Dedifferentiated amniotic fluid mesenchymal stem cell (primary cell): ENCODE results near the gene TAF8.

Experiments
- DNase-seq: peaks from one replicate; pipeline ENCODE4 v3.0.0-alpha.2; 2016; ENCODE audit errors: extremely low spot score

TAF8 gene

GRCh38 chr6:42099340-42100028 lies 49.2 kb downstream of the TAF8 start:
- DNase-seq: no peak

GRCh38 chr6:42100029-42100901 lies 49.9 kb downstream of the TAF8 start:
- no peak for DNase-seq

GRCh38 chr6:42101186-42101657 lies 50.9 kb downstream of the TAF8 start:
- no peak for DNase-seq

GRCh38 chr6:42103216-42103615 lies 52.9 kb downstream of the TAF8 start:
- no peak for DNase-seq

- DNase-seq: no peak
Observed at GRCh38 chr6:42103753-42104094, 53.4 kb downstream of the TAF8 start.

GRCh38 chr6:42104095-42104803 lies 53.9 kb downstream of the TAF8 start:
- no peak for DNase-seq

GRCh38 chr6:42104804-42105125 lies 54.4 kb downstream of the TAF8 start:
- DNase-seq: no peak

DNA sequence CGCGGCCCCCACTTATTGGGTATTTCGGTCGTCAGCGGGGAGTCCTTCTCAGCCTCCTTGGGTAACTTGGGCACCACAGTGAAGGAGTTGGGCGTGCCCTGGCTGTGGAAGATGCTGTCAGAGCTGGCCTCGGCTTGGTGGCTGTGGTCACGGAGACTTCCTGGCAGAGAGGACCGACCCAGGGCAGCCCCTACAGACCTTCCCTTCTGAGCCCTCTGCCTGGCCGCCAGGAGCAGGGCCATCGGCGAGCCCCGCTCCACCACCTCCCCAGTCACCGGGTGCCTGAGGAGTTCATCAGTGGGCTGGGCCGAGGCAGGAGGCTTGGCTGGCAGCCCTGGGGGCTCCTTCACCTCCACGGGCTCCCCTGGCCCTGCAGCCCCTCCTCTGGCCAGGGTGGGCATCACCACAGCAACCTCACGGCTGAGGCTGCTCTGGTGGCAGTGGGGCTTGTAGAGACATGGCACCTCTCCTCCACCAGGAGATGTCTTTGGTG lies 54.9 kb downstream of the TAF8 start:
- DNase-seq: no peak

GRCh38 chr6:42105709-42106108 lies 55.4 kb downstream of the TAF8 start:
- no peak for DNase-seq

- no peak for DNase-seq
Observed at GRCh38 chr6:42106112-42107023, 56.0 kb downstream of the TAF8 start.

DNA sequence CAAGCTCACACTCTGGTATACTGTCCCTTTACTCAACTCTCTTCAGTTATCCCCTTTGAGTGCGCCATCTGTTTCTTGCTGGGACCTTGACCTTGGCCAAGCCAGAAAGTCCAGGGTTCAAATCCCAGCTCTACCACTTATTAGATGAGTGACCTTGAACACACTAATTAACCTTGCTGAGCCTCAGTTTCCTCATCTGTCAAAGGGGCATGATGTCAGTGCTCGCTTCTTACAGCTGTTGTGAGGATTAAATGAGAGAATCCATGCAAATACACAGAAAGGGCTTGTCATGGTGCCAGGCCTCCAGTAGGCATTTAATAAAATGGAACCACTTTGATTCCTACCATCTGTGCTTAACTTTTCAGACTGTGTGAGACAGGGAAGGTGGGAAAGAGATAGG lies 57.7 kb downstream of the TAF8 start:
- no peak for DNase-seq

DNA sequence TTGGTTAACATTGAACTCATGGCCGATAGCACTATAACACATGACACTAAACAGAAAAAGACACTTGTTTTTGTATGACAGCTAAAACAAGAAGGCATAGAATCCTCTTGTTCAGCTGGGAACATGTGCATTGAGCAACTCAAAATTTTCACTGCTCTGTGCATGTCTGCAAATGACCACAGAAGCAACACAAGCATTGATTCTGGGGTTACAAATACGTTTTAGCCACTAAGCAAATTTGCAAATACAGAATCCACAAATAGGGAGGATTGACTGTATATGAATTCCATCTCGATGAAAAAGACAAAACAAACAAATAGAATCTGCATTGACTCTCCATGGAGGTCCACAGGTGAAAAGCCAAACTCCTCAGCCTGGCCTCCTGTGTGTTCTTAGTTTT lies 60.4 kb downstream of the TAF8 start:
- DNase-seq: no peak

GRCh38 chr6:42112351-42112750 lies 62.0 kb downstream of the TAF8 start:
- no peak for DNase-seq

- no peak for DNase-seq
Observed at GRCh38 chr6:42113936-42114636, 63.8 kb downstream of the TAF8 start.

GRCh38 chr6:42117843-42118161 lies 67.5 kb downstream of the TAF8 start:
- DNase-seq: no peak

GRCh38 chr6:42118162-42119001 lies 68.1 kb downstream of the TAF8 start:
- DNase-seq: peak; percentile 51

- DNase-seq: peak; percentile 47
Observed at GRCh38 chr6:42120895-42121865, 70.9 kb downstream of the TAF8 start.

- DNase-seq: no peak
Observed at GRCh38 chr6:42123379-42124103, 73.2 kb downstream of the TAF8 start.
